Activated T-cell treated with anti-CD3 and anti-CD28 coated beads, Interleukin-2, amount 50 U/mL, for 48 hours (primary cell): ENCODE measurements around the gene LTBP1.
"Not testable (repeated sequence)": the region's sequence is repeated elsewhere in the genome, so short reads cannot be mapped to it uniquely, and the experiment has no call there.

Experiments
- DNase-seq, 2 experiments: peaks; one replicate each; pipeline ENCODE4 v3.0.0-alpha.2; 2020

Gene LTBP1

DNA sequence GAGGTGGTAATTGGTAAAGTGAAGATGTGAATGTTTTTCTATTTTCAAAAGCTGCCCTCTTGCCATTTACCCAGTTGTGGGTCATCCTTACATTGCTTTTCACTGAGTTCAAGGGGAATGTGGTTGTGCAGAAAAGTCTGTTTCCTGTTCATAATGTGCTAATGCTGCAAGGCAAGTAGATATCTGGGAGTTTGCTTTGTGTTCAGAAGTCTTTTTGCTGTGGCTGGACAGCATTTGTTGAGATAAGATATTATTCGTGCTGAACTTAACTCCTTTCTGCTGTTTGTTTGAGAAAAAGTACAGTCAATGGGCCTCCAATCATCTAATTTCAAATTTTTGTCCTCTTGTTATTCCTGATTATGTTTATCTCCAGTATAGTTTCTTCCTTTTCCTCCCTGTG lies 263.2 kb downstream of the LTBP1 start:
- no peak for DNase-seq

DNA sequence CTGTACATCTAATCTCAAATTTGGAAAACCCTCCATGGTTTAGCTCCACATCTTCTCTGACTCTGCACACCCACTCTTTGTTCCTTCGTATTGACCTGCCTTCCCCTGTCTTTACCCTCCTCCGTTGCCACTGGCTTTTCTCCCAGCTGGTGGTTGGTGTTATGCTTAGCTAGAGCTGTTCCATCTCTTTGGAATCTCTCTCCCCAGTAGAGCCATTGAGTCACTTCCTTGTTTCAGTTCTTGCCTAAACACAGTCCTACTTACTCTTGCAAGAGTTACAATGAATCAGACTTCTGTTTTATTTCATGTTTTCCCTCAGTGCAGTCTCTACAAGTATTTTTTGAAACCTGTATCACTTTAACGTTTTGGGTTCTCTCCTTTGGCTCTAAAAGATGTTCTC lies 263.9 kb downstream of the LTBP1 start:
- DNase-seq = no peak

DNA sequence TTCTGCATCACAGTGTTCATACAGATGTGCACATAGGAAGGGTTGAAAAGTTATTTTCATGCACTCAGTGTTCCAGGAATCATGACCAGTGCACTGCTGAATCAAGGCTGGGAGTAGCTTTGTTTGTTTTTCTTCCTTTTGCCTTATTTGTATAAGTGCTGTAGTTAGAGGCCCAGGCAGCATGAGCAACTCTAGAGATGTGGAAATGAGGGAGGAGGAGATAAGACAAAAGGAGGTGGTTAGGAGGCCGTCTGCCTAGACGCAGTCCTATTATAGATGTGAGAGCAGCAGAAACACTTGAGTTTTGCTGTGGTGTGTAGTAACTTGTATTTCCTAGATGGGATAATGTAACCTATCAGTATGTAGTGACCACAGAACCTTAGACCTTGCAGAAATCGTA lies 265.4 kb downstream of the LTBP1 start:
- no peak for DNase-seq

DNA sequence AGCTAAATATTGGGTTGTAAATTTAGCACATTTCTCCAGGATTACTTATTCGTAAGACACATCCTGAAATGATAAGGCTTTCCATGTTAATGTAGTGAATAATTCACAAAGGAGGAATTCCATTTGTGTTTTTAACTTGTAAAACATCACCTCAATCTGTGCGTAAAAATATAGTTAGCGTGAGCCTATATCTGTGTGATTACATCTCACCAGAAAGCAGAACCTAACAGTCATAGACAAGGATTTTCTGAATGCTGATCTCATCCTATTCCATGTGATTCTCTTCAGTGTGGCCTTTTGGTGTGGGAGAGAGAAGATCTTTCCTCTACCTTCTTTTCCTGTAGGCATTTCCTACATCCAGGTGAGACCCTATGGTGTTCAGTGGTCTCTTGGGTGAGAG lies 266.5 kb downstream of the LTBP1 start:
- DNase-seq = no peak

- no peak for DNase-seq
Observed at GRCh38 chr2:33213648-33214047, 266.9 kb downstream of the LTBP1 start.

DNA sequence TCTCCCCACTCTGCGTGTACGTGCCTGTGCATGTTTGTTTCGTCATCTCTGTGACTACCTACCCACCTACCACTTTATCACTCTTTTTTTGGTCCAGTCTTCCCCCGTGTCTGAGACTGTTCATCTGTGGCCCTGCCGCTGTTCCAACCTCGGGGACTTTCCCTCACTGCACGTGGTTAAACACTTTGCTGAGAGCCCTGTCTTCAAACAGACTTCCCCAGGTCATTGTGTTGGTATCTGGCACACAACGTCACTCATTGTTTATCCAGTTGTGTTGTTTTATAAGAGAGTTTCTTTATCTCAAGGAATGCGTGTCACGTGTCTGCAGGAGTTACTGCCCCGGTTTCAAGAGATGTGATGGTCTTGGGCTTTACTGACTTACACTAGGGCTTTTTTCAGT lies 267.7 kb downstream of the LTBP1 start:
- DNase-seq = no peak

DNA sequence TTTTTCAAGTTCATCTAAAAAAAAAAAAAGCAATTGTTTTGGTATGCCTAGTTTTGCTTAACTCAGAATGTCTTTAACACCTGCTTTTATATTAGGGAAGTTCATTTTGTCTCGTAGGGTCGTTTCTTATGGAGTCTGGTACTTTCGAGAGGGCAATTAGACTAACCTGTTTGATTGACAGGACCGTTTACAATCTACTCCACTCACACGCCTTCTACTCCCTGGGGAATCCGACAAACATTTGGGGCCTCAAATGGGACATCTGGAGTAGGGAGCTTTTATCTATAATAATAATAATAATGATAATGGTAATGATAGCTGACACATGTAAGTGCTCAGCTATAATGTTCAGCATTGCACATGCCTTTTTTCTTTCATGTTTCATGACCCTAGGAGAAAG lies 268.1 kb downstream of the LTBP1 start:
- no peak for DNase-seq

DNA sequence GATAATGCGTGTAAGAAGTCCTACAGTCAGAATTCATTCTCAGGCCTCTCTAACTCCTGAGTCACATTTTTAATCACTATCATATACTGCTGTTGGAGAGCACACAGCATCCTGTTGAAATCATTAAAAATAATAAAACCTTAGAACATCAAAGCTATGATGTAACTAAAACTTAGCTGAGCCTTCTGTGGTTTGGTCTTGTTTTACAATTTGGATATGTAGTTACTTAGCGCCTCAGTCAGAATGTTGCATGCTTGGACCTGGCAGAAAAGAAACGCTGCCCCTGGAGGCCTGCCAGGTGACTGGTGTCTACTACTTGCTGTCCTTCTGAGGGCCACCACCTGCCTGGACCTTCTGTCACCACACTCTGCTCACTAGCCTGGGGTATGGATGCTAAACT lies 268.5 kb downstream of the LTBP1 start:
- DNase-seq = no peak

GRCh38 chr2:33215983-33216382 lies 269.2 kb downstream of the LTBP1 start:
- no peak for DNase-seq

GRCh38 chr2:33216508-33217182 lies 269.9 kb downstream of the LTBP1 start:
- no peak for DNase-seq

- no peak for DNase-seq
Observed at GRCh38 chr2:33217406-33217805, 270.7 kb downstream of the LTBP1 start.

GRCh38 chr2:33219114-33219513 lies 272.4 kb downstream of the LTBP1 start:
- DNase-seq = no peak

- DNase-seq = no peak
Observed at GRCh38 chr2:33219850-33220275, 273.1 kb downstream of the LTBP1 start.

DNA sequence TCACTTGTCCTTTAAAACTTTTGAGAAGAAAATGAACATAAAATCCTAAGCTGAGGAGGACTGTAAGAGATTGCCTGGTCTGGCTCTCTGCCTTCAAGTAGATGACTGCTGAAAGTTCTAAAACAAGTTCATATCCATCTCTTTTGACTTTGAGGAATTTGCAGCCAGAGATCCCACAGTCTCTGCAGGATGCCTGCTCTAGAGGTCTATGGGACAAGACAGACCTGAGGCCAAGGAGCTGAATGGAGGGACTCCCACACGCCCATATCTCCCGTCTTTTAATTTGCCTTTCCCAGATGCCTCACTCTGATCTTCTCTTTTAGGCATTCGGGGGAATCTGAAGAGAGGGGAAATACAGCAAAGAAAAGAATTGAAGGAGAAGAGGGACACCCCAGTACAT lies 273.8 kb downstream of the LTBP1 start:
- no peak for DNase-seq

- no peak for DNase-seq
Observed at GRCh38 chr2:33221046-33221784, 274.5 kb downstream of the LTBP1 start.

- DNase-seq = no peak
Observed at GRCh38 chr2:33222309-33222708, 275.6 kb downstream of the LTBP1 start.

- DNase-seq = no peak
Observed at GRCh38 chr2:33223856-33224255, 277.1 kb downstream of the LTBP1 start.

- no peak for DNase-seq
Observed at GRCh38 chr2:33225350-33225749, 278.6 kb downstream of the LTBP1 start.

DNA sequence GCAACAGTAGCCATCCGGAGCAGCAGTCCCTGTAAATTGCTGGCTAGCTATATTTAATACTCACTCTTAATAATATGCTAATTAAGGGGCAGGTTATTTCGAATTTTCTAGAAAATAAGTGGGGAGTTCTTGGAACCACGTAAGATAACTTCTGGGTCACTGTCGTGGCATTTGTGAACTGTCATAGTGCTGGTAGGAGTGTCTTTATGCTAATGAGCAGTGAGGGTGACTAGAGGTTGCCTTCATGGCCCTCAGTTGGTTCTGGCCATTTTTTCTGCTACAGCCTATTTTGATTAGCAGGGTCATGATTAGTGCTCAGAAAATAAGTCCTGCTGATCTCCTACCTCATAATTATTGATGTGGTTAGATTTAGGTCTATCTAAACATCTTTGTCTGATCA lies 279.8 kb downstream of the LTBP1 start:
- no peak for DNase-seq

GRCh38 chr2:33229646-33230045 lies 282.9 kb downstream of the LTBP1 start:
- DNase-seq = no peak

DNA sequence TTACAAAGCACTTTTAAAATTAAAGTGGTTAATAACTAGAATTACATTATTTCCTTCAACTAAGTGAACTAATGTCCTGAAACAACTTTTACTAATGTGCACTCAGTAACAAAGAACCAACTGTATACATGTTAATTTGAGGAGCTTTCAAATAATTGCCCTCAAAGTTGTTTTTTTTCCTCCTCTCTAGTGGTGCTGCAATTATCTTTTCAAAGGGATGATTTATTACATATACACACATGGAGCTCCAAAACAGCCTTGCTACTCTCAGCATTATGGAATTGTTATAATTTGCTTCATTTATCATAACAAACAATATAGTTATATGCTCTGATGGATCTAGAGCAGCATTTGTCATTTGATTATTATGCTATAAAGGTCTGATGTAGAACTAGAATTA lies 283.4 kb downstream of the LTBP1 start:
- no peak for DNase-seq

GRCh38 chr2:33230842-33231241 lies 284.1 kb downstream of the LTBP1 start:
- DNase-seq = no peak

DNA sequence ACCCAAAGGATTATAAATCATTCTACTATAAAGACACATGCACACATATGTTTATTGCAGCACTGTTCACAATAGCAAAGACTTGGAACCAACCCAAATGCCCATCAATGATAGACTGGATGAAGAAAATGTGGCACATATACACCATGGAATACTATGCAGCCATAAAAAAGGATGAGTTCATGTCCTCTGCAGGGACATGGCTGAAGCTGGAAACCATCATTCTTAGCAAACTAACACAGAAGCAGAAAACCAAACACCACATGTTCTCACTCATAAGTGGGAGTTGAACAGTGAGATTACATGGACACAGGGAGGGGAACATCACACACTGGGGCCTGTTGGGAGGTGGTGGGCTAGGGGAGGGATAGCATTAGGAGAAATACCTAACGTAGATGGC lies 288.8 kb downstream of the LTBP1 start:
- not testable (repeated sequence) for DNase-seq

- no peak for DNase-seq
Observed at GRCh38 chr2:33236482-33237385, 290.0 kb downstream of the LTBP1 start.
